ENCODE measurements around the gene SETD2. TPM values are rescaled to one million over a fixed set of nuclear protein-coding genes. Genes with fewer than 3 reads are reported as not detected.
"Not testable (repeated sequence)": the region's sequence is repeated elsewhere in the genome, so short reads cannot be mapped to it uniquely, and the experiment has no call there.

SETD2 gene
- total RNA-seq, 1 experiment from 2014 or later = 15.4 TPM

GRCh38 chr3:47057212-47057671, 106.7 kb downstream of the SETD2 start:
- Histone ChIP-seq H3K36me3 (replicated peaks; ENCODE audit: control insufficient read depth, insufficient read depth, low read length) (peaks cover 8% of the 10 kb centered on the region), H3K27me3 (ENCODE audit: control insufficient read depth, insufficient read depth, low read length) (no peaks in the 10 kb centered on the region), H3K4me3 (ENCODE audit: insufficient read depth, low read depth, low read length) (no peak overlapping the region)
- no peak for DNase-seq

- DNase-seq = no peak
- no peaks in the 10 kb centered on the region for H3K27me3 ChIP-seq (ENCODE audit: control insufficient read depth, insufficient read depth, low read length)
- peaks cover 7% of the 10 kb centered on the region for H3K36me3 ChIP-seq (replicated peaks; ENCODE audit: control insufficient read depth, insufficient read depth, low read length)
- no peak overlapping the region for H3K4me3 ChIP-seq (ENCODE audit: insufficient read depth, low read depth, low read length)
Observed at GRCh38 chr3:47056705-47057104, 107.2 kb downstream of the SETD2 start.

- Histone ChIP-seq H3K4me3 (ENCODE audit: insufficient read depth, low read depth, low read length) (no peak overlapping the region), H3K36me3 (replicated peaks; ENCODE audit: control insufficient read depth, insufficient read depth, low read length) (peaks cover 7% of the 10 kb centered on the region), H3K27me3 (ENCODE audit: control insufficient read depth, insufficient read depth, low read length) (no peaks in the 10 kb centered on the region)
- no peak for DNase-seq
Observed at GRCh38 chr3:47054412-47054811, 109.5 kb downstream of the SETD2 start.

GRCh38 chr3:47047673-47048072, 116.2 kb downstream of the SETD2 start:
- no peak overlapping the region for H3K4me3 ChIP-seq (ENCODE audit: insufficient read depth, low read depth, low read length)

GRCh38 chr3:47047069-47047468, 116.8 kb downstream of the SETD2 start:
- DNase-seq = no peak

More at GRCh38 chr3:47047673-47048072, 116.2 kb downstream of the SETD2 start:
- no peak for DNase-seq
- H3K27me3 ChIP-seq (ENCODE audit: control insufficient read depth, insufficient read depth, low read length) = no peaks in the 10 kb centered on the region
- H3K36me3 ChIP-seq (replicated peaks; ENCODE audit: control insufficient read depth, insufficient read depth, low read length) = no peaks in the 10 kb centered on the region; the same call in 1 of the 2 replicates

GRCh38 chr3:47042231-47042791, 121.6 kb downstream of the SETD2 start:
- no peak for DNase-seq
- H3K36me3 ChIP-seq (replicated peaks; ENCODE audit: control insufficient read depth, insufficient read depth, low read length) = peaks cover 13% of the 10 kb centered on the region
- no peak overlapping the region for H3K4me3 ChIP-seq (ENCODE audit: insufficient read depth, low read depth, low read length)
- no peaks in the 10 kb centered on the region for H3K27me3 ChIP-seq (ENCODE audit: control insufficient read depth, insufficient read depth, low read length)

More at GRCh38 chr3:47047069-47047468, 116.8 kb downstream of the SETD2 start:
- Histone ChIP-seq H3K36me3 (replicated peaks; ENCODE audit: control insufficient read depth, insufficient read depth, low read length) (no peaks in the 10 kb centered on the region; the same call in none of the 2 replicates), H3K4me3 (ENCODE audit: insufficient read depth, low read depth, low read length) (no peak overlapping the region), H3K27me3 (ENCODE audit: control insufficient read depth, insufficient read depth, low read length) (no peaks in the 10 kb centered on the region)

- Histone ChIP-seq H3K27me3 (ENCODE audit: control insufficient read depth, insufficient read depth, low read length) (no peaks in the 10 kb centered on the region), H3K4me3 (ENCODE audit: insufficient read depth, low read depth, low read length) (no peak overlapping the region), H3K36me3 (replicated peaks; ENCODE audit: control insufficient read depth, insufficient read depth, low read length) (peaks cover 14% of the 10 kb centered on the region)
- no peak for DNase-seq
Observed at GRCh38 chr3:47041114-47041513, 122.8 kb downstream of the SETD2 start.

GRCh38 chr3:47037302-47037701, 126.6 kb downstream of the SETD2 start:
- H3K36me3 ChIP-seq (replicated peaks; ENCODE audit: control insufficient read depth, insufficient read depth, low read length) = peaks cover 22% of the 10 kb centered on the region
- not testable (repeated sequence) for H3K27me3 ChIP-seq (ENCODE audit: control insufficient read depth, insufficient read depth, low read length); DNase-seq; H3K4me3 ChIP-seq (ENCODE audit: insufficient read depth, low read depth, low read length)

GRCh38 chr3:47036145-47036544, 127.8 kb downstream of the SETD2 start:
- H3K4me3 ChIP-seq (ENCODE audit: insufficient read depth, low read depth, low read length) = no peak overlapping the region
- no peaks in the 10 kb centered on the region for H3K27me3 ChIP-seq (ENCODE audit: control insufficient read depth, insufficient read depth, low read length)
- DNase-seq = no peak
- peaks cover 20% of the 10 kb centered on the region for H3K36me3 ChIP-seq (replicated peaks; ENCODE audit: control insufficient read depth, insufficient read depth, low read length)

- Histone ChIP-seq H3K27me3 (ENCODE audit: control insufficient read depth, insufficient read depth, low read length) (no peaks in the 10 kb centered on the region), H3K36me3 (replicated peaks; ENCODE audit: control insufficient read depth, insufficient read depth, low read length) (peaks cover 16% of the 10 kb centered on the region), H3K4me3 (ENCODE audit: insufficient read depth, low read depth, low read length) (no peak overlapping the region)
- DNase-seq = no peak
Observed at GRCh38 chr3:47035645-47036044, 128.3 kb downstream of the SETD2 start.

- H3K36me3 ChIP-seq (replicated peaks; ENCODE audit: control insufficient read depth, insufficient read depth, low read length) = peaks cover 16% of the 10 kb centered on the region
- no peaks in the 10 kb centered on the region for H3K27me3 ChIP-seq (ENCODE audit: control insufficient read depth, insufficient read depth, low read length)
- no peak for DNase-seq
- no peak overlapping the region for H3K4me3 ChIP-seq (ENCODE audit: insufficient read depth, low read depth, low read length)
Observed at GRCh38 chr3:47034868-47035489, 128.9 kb downstream of the SETD2 start.

- not testable (repeated sequence) for H3K4me3 ChIP-seq (ENCODE audit: insufficient read depth, low read depth, low read length); H3K36me3 ChIP-seq (replicated peaks; ENCODE audit: control insufficient read depth, insufficient read depth, low read length); H3K27me3 ChIP-seq (ENCODE audit: control insufficient read depth, insufficient read depth, low read length); DNase-seq
Observed at GRCh38 chr3:47031041-47031440, 132.9 kb downstream of the SETD2 start.

GRCh38 chr3:47028667-47029066, 135.2 kb downstream of the SETD2 start:
- Histone ChIP-seq H3K27me3 (ENCODE audit: control insufficient read depth, insufficient read depth, low read length) (no peaks in the 10 kb centered on the region), H3K4me3 (ENCODE audit: insufficient read depth, low read depth, low read length) (no peak overlapping the region), H3K36me3 (replicated peaks; ENCODE audit: control insufficient read depth, insufficient read depth, low read length) (no peaks in the 10 kb centered on the region; the same call in 1 of the 2 replicates)
- no peak for DNase-seq

- Histone ChIP-seq H3K36me3 (replicated peaks; ENCODE audit: control insufficient read depth, insufficient read depth, low read length) (no peaks in the 10 kb centered on the region; the same call in 1 of the 2 replicates), H3K4me3 (ENCODE audit: insufficient read depth, low read depth, low read length) (no peak overlapping the region), H3K27me3 (ENCODE audit: control insufficient read depth, insufficient read depth, low read length) (no peaks in the 10 kb centered on the region)
- DNase-seq = no peak
Observed at GRCh38 chr3:47028146-47028545, 135.8 kb downstream of the SETD2 start.

- DNase-seq; H3K4me3 ChIP-seq (ENCODE audit: insufficient read depth, low read depth, low read length); H3K27me3 ChIP-seq (ENCODE audit: control insufficient read depth, insufficient read depth, low read length); H3K36me3 ChIP-seq (replicated peaks; ENCODE audit: control insufficient read depth, insufficient read depth, low read length): not testable (repeated sequence)
Observed at GRCh38 chr3:47026432-47026831, 137.5 kb downstream of the SETD2 start.

Data from H7 (cell line).